ENCODE measurements around the gene A4GALT. TPM values are rescaled to one million over a fixed set of nuclear protein-coding genes. Genes with fewer than 3 reads are reported as not detected.

Gene A4GALT
- total and polyA plus RNA-seq, 2 of the 13 experiments (the other 11 are each of a cell fraction or from before 2014, with no cell fraction given): 0.09 to 1.1 TPM

DNA sequence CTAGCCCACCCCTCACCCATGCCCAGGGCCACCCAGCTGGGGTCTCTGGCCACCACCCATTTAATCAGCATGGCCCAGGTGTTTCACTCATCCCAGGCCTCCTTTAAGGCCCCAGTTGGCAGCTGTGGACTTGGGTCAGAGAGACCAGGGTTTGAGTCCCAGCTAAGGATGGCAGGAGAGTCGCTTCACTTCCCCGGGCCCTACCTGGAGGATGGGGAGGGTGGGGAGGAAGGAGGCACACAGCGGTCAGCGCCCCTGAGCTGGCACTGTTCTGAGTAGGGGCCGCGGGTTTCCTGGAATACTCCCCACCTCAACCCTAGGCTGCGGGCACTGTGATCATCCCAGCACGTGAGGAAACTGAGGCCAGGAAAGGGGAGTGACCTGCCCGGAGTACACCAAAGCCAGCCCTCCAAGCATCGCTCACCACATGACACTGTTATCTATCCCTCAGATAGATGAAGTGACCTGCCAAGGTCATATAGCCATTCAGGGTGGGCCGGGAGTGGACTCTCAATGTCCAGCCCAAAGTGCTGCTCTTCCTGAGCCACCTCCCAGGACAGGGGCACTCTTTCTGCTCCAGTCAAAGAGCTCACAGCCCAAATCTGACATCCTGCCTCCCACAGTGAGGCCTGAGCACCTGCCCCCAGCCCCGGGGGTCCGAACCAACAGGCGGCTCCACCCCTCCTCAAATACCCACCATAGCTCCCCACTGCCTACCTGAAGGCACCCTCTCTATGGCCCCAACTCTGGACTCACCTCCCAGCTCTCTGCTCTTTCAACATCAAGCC is 76.8 kb downstream of the A4GALT start:
- peak overlapping the region in 1 of 3 experiments; percentile 100; a peak in 2 of 6 replicates for H3K4me3 ChIP-seq (replicated peaks in 1 of 3; ENCODE audit: insufficient read depth in 1 of 3, low read depth in 2 of 3, low read length in 3 of 3)
- no peaks in the 10 kb centered on the region for H3K9me3 ChIP-seq (ENCODE audit: low read length)
- H3K9ac ChIP-seq (ENCODE audit: insufficient read depth, low read depth, low read length): peak overlapping the region; percentile 98
- DNase-seq (ENCODE audit: low spot score) (no peak), FAIRE-seq (no peak), ATAC-seq (no peak)
- peak overlapping the region; percentile 96 for H3K4me2 ChIP-seq (ENCODE audit: low read depth, low read length)
- no peaks in the 10 kb centered on the region; a peak in 1 of 5 replicates for H3K27me3 ChIP-seq (ENCODE audit: control insufficient read depth in 1 of 2, insufficient read depth in 2 of 2, low read length in 2 of 2)
- ChIA-PET POLR2A (interaction anchor here (0.7 to 4.9 kb wide), 6 partner anchors 11 to 44 kb away, joined by 3 to 54 read pairs (median 10); partner anchors contain the start of gene POLDIP3), CTCF (ENCODE audit: low intra/inter-chr PET ratio, low total read pairs) (no interaction called here)
- intact Hi-C loops (cut with micrococcal nuclease; ENCODE audit: unreplicated experiment): loop anchor here (10.0 kb wide), 2 partner anchors 161 to 211 kb away; partner anchors contain the start of gene ARFGAP3
- in situ Hi-C loops (cut with HindIII; ENCODE audit: extremely low pct_ligation_motif_present, low pct_unique_long_range_greater_than_20kb): no loop called here
- H4K20me1 ChIP-seq (ENCODE audit: insufficient read depth, low read length): peaks cover 17% of the 10 kb centered on the region; the same call in 1 of the 2 replicates
- no peak overlapping the region for H2AFZ ChIP-seq (ENCODE audit: low read length)
- peak overlapping the region; percentile 88 for H3K27ac ChIP-seq (ENCODE audit: extremely low read length, insufficient read depth, low read length)
- 78% methylated on average over 3 of the region's 14 CpGs for WGBS (ENCODE audit: low lambda C conversion rate)
- H3K4me1 ChIP-seq (ENCODE audit: insufficient read depth, low read length): peaks cover 94% of the 10 kb centered on the region
- no peaks in the 10 kb centered on the region; a peak in 2 of 5 replicates for H3K36me3 ChIP-seq (replicated peaks in 1 of 2; ENCODE audit: control insufficient read depth in 1 of 2, insufficient read depth in 2 of 2, low read length in 2 of 2)
- H3K79me2 ChIP-seq (ENCODE audit: insufficient read depth, low read length): peaks cover 87% of the 10 kb centered on the region
- BruUV-seq (replicated peaks): no TSS peak
- peak; percentile 59 for TF ChIP-seq AGO2 (optimal IDR thresholded peaks at IDR 0.05; ENCODE audit: low read depth, low read length)
- no peak for TF ChIP-seq ARID2 (CRISPR knock-in tag; IDR thresholded peaks at IDR 0.05; ENCODE audit: borderline replicate concordance)
- TF ChIP-seq, protein P1, sequence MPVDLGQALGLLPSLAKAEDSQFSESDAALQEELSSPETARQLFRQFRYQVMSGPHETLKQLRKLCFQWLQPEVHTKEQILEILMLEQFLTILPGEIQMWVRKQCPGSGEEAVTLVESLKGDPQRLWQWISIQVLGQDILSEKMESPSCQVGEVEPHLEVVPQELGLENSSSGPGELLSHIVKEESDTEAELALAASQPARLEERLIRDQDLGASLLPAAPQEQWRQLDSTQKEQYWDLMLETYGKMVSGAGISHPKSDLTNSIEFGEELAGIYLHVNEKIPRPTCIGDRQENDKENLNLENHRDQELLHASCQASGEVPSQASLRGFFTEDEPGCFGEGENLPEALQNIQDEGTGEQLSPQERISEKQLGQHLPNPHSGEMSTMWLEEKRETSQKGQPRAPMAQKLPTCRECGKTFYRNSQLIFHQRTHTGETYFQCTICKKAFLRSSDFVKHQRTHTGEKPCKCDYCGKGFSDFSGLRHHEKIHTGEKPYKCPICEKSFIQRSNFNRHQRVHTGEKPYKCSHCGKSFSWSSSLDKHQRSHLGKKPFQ (CRISPR knock-in tag; IDR thresholded peaks at IDR 0.05; ENCODE audit: insufficient replicate concordance): peak; percentile 37
- TF ChIP-seq, protein P2, sequence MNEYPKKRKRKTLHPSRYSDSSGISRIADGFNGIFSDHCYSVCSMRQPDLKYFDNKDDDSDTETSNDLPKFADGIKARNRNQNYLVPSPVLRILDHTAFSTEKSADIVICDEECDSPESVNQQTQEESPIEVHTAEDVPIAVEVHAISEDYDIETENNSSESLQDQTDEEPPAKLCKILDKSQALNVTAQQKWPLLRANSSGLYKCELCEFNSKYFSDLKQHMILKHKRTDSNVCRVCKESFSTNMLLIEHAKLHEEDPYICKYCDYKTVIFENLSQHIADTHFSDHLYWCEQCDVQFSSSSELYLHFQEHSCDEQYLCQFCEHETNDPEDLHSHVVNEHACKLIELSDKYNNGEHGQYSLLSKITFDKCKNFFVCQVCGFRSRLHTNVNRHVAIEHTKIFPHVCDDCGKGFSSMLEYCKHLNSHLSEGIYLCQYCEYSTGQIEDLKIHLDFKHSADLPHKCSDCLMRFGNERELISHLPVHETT (CRISPR knock-in tag; conservative IDR thresholded peaks at IDR 0.05): no peak
- peak; percentile 14 for TF ChIP-seq ZNF883 (CRISPR knock-in tag; IDR thresholded peaks at IDR 0.05; ENCODE audit: not compliant biosample characterization)
- TF ChIP-seq GATAD1 (CRISPR knock-in tag; IDR thresholded peaks at IDR 0.05): no peak
- 0 out of 2 replicates have a peak, but pooled peaks have one; percentile 61 for TF ChIP-seq HNRNPL (IDR thresholded peaks at IDR 0.05; ENCODE audit: low read depth, low read length)
- TF ChIP-seq, protein P3, sequence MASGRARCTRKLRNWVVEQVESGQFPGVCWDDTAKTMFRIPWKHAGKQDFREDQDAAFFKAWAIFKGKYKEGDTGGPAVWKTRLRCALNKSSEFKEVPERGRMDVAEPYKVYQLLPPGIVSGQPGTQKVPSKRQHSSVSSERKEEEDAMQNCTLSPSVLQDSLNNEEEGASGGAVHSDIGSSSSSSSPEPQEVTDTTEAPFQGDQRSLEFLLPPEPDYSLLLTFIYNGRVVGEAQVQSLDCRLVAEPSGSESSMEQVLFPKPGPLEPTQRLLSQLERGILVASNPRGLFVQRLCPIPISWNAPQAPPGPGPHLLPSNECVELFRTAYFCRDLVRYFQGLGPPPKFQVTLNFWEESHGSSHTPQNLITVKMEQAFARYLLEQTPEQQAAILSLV (CRISPR knock-in tag; IDR thresholded peaks at IDR 0.05; ENCODE audit: borderline replicate concordance): 0 out of 2 replicates have a peak, but pooled peaks have one; percentile 9
- 0 out of 2 replicates have a peak, but pooled peaks have one; percentile 15 for TF ChIP-seq RBFOX2 (IDR thresholded peaks at IDR 0.05; ENCODE audit: low read depth, low read length)
- no peak for TF ChIP-seq ARNTL (CRISPR knock-in tag; IDR thresholded peaks at IDR 0.05)
- 0 out of 2 replicates have a peak, but pooled peaks have one; percentile 31 for TF ChIP-seq ESRRA (CRISPR knock-in tag; IDR thresholded peaks at IDR 0.05; ENCODE audit: low read depth)
- TF ChIP-seq HNF4A (CRISPR knock-in tag; IDR thresholded peaks at IDR 0.05): 0 out of 2 replicates have a peak, but pooled peaks have one; percentile 25
- TF ChIP-seq SYNCRIP (IDR thresholded peaks at IDR 0.05; ENCODE audit: insufficient read depth, low read depth, low read length): no peak
- TF ChIP-seq CHCHD3 (CRISPR knock-in tag; IDR thresholded peaks at IDR 0.05): no peak
- TF ChIP-seq EP300 (IDR thresholded peaks at IDR 0.05; ENCODE audit: low read depth in 2 of 2, low read length in 2 of 2): no peak
- TF ChIP-seq EP300 (CRISPR knock-in tag; IDR thresholded peaks at IDR 0.05; ENCODE audit: borderline replicate concordance): no peak
- no peak for TF ChIP-seq ZNF713 (CRISPR knock-in tag; IDR thresholded peaks at IDR 0.05)
- TF ChIP-seq ZNF768 (CRISPR knock-in tag; IDR thresholded peaks at IDR 0.05): no peak
- TF ChIP-seq ZZZ3 (CRISPR knock-in tag; IDR thresholded peaks at IDR 0.05; ENCODE audit: borderline replicate concordance): no peak
- 0 out of 2 replicates have a peak, but pooled peaks have one; percentile 17 for TF ChIP-seq KDM5B (CRISPR knock-in tag; IDR thresholded peaks at IDR 0.05; ENCODE audit: borderline replicate concordance)

All from HepG2 (cell line).